Myocyte (in vitro differentiated cells): ENCODE measurements around the gene DEFB110. TPM values are rescaled to one million over a fixed set of nuclear protein-coding genes. Genes with fewer than 3 reads are reported as not detected.

ENCODE experiments used
- DNase-seq: peaks from one replicate; pipeline ENCODE4 v3.0.0-alpha.2; 2012; ENCODE audit warnings: low read depth
- polyA plus RNA-seq: library from polyadenylated mRNA; unstranded; fragments of >200 nt; gene quantifications from one replicate; pipeline ENCODE4 v1.2.1, GENCODE V29; 2012; ENCODE audit warnings: missing spikeins
- total RNA-seq: library from RNA; depleted of rRNA; stranded (reverse); fragments of >200 nt; gene quantifications from 2 replicates; pipeline ENCODE4 v1.2.3, GENCODE V29; 2014

The DEFB110 gene
- not detected in 2 replicates for total RNA-seq
- not detected for polyA plus RNA-seq

DNA sequence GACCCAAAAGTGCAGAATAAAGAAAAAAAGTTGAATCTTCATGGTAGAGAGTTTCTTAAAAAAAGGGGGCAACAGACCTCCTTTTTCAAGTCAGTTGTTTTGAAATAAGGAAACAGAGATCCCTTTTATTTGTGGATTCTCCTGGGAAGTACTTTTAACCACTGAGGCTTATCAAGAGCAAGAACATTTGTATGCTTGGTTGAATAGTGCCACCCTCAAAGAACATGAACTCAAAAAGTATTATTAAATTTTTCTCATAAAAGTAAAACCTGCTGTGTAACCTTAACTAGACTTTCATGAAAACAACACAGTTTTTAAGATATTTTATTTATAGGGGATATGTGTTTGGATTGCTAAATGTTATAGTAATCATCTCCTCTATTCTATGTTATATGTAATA is at the start of gene DEFB110:
Gene DEFB110, minus strand, starts transcription at position 101 of the 400 bp plus-strand sequence. Its CDS starts 59 bp downstream, at position 42.
- DNase-seq, result no peak

DNA sequence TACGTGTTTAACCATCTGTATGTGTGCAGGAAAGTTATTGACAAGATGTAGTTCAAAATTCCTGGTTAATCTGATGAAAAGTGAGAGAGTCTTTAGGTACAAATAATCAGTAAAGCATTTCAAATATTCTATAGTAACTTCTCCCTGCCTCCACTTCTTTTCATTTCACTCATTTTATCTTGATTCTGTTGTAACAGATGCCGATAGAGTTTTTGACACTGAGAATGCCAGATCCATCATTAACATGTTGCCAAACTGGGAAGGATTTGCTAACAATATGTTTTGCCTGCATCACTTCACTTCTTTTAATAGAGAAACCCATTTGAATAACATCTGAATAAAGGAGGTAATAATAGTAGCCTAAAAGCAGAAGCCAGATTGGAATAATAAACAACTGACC is 48.3 kb upstream of the DEFB110 start:
- no peak for DNase-seq

DNA sequence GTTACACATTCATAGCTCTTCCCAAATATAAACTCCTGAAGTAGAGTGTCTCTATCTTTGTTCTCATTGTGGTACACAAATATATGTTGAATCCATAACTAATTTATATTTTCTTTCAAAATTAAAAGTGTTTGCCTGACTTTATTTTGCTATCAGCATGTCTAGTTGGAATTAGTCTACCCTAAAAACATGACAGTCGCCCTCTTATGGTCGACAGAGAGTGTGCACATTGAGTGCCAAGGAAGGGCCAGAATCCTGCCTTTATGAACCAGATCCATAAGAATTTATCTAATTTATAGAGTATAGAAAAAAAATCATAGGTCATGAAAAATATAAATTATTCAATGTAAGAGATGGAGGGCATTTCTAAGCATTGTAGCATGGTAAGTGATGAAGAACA is 40.3 kb upstream of the DEFB110 start:
- DNase-seq, result peak; percentile 9

DNA sequence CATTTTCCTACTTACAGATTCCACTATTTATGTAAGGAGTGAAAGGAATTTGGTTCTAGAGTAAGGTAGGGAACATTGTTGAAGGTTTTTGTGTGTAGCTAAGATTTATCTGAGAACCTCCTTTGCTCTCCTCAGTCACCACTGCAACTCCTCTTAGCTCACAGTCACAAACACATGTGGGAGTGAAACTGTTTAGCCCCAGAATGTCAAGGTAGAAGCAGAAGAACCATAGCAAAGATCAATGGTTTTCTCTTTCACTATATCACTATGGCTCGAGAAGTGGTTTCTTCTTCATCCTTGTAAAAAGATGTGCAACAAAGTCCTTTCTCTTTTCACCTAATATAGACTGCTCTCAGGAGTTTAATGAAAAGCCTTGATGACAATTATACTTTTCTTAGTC is 34.4 kb upstream of the DEFB110 start:
- DNase-seq, result no peak

DNA sequence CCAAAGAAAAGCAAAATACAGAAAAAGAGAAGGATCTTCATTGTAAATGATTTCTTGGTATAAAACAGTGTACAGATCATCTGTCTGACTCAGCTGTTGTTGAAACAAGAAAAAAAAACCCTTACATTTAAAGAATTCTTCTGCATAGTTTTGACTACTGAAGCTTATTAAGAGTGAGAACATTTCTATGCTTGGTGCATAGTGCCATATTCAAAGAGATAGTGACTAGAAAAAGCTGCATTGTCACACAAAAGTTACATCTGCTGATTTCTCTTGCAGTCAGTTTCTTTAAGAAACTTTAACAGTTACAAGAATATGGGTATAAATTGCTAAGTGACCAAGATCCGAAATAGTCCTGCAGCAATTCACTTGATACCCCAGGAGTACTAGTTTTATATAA is 28.0 kb upstream of the DEFB110 start, which contains the start of gene DEFB112:
Gene DEFB112, minus strand, starts transcription at position 101 of the 400 bp plus-strand sequence. Its CDS starts 60 bp downstream, at position 41.
- DNase-seq, result no peak

DNA sequence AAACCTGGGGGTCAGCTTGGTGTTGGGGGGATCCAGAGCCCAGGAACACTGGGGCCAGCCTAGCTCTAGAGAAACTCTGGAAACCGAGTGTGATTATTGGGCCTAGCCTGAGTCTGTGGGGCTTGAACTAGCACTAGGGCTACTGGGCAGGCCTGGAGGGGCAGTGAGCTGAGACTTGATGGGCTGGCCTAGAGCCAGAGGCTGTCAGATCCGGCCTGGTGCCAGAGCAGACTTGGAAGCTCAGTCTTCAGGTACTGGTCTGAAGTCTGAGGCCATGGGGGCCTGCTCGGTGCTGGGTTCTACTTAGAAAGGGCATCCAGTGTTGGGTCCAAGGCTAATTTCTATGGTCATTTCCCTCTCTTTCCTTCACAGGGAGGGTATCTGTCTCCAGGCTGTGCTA is 25.2 kb upstream of the DEFB110 start:
- DNase-seq, result no peak

DNA sequence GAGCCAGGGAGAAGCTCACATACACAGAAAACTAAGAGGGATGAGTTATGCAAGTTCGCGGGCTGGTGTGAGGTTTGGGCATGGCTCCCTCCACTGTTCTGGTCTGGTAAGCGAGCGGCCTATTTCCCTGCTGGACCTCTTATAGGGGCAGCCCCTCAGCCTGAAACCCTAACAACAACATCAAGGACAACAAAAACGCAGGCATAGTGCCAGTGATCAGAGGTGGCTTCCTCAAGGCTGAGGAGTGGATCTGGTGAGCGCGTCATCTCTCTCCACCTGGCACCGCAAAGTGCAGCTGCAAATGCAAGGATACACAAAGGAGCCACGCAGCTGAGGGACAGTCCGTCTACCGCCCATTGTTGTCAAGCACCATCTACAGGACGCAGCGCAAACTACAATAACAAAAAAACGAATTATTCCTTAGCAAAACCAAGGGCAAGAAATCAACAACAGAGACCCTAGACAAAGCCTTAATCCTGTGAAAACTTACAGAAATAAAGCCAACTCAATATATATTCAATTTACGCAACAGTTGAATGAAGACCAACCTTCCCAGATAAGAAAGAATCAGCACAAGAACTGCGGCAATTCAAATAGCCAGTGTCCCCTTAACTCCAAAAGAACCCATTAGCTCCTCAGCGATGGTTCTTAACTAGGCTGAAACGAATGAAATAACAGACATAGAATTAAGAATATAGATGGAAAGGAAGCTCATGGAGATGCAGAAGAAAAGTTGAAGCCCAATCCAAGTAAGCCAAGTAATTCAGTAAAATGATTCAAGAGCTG is 9.2 kb upstream of the DEFB110 start:
- peak; percentile 17 for DNase-seq

DNA sequence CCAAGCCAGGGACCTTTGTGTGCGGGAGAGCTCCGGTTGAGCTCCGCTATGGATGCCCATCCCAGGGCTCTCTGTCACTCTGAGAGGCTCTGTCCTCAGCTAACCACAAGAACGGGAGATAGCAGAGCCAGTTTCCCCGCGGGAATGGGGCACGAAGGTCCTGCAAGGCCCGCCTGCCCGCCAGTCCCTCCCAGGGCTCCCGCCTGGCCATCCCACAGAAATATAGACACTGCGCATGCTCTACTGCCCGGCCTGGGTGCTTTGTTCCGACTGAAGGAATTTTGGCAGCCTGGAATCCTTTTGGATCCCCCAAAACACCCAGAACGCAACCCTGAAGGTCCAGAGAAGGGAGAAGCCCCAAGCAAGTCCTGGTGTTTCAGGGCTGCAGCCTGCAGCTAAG is 8.6 kb upstream of the DEFB110 start:
- no peak for DNase-seq

DNA sequence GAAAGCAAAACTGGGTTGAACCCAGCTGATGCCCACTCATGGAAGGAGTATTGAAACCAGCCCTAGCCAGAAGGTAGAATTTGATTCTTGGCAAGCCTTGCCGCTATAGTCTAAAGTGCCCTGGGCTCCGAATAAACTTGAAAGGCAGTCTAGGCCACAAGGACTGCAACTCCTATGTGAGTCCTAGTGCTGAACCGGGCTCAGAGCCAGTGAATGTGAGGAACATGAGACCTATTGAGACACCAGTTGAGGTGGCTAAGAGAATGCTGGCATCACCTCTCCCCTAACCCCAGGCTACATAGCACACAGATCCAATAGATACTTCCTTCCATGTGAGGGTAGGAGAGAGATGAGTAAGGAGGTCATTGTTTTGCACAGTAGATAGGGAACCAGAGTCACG is 3.5 kb upstream of the DEFB110 start:
- DNase-seq, result no peak

DNA sequence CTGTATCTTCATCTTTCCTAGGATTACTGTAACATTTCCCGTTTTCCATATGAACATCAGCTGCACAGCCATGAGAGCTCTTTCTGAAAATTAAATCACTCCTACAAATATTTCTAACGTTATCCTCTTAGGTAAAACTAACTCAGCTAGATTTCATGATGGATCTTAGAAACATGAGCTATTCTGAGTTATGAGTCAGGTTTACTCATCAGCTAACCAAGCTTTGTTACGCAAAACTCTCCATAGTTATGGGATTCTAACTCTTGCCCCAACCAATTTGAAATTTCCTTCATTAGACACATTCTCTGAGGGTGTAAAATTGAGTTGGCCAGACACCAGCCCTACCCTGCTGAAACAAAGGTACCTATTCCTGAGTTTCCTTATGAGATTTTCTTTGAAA is 14.0 kb downstream of the DEFB110 start:
- DNase-seq, result peak; percentile 45

DNA sequence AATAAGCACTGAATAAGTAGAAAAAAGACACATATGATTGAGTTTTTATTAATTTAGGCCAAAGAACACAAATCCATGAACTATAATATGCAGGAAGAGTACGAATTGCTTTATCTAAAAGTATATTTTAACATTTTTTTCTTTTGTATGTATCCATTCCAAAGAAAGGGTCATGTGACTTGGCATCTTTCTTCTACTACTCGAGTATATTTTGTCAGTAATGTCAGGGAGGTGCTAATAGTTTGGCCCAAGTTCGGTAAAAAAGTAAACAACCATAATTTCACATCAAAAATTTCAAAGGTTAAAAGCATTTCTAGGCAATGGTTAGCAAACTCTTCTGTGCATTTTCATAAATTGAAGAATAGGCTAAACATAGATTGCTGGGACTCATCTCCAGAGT is 18.7 kb downstream of the DEFB110 start:
- no peak for DNase-seq

DNA sequence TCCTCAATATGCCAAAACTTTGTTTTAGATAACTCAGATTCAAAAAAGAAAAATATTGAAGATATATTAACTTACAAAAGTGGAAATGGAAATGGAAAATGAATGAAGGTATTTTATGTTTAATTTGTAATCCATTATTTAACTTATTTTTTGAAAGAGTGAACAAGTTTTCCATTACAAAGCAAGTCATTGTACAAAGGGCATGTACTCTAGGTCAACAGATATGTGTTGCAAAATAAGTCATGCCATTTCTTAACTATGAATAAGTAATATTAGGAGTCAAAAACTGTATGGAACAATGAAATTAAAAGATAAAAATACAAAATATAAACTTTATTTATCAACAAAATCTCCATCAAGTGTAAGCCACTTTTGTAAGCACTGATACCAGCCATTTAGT is 26.5 kb downstream of the DEFB110 start:
- DNase-seq, result no peak

DNA sequence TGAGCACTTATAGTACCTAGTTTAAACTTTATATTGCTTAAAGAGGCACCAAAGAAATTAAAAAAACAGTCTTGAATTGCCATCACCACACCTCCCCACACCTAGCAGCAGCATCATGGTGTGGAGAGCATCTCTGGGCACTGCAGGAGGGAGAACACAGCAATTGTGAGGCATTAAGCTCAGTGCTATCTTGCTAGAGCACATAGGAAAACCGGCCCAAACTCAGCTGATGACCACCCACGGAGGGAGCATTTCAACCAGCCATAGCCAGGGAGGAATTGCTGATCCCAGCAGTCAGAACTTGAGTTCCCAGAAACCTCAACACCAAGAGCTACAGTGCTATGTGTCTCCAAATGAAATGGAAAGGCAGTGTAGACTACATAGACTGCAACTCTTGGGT is 32.9 kb downstream of the DEFB110 start:
- no peak for DNase-seq

DNA sequence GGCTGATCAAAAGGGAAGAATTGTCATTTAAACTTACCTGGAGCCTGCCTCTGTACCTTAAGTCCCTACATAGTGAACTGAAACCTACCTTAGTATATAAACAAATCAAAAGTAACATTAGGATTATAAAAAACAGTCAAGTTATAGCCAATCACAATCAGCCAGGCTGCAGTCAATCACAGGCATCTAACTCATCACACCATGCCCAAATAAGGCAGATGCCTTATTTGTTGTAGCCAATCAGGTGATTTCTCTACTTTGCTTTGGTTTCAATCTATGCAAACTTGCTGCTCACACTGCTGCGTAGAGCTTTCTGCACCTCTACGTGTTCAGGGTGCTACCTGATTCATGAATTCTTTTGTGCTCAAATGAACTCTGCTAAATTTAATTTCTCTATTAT is 34.0 kb downstream of the DEFB110 start:
- no peak for DNase-seq

DNA sequence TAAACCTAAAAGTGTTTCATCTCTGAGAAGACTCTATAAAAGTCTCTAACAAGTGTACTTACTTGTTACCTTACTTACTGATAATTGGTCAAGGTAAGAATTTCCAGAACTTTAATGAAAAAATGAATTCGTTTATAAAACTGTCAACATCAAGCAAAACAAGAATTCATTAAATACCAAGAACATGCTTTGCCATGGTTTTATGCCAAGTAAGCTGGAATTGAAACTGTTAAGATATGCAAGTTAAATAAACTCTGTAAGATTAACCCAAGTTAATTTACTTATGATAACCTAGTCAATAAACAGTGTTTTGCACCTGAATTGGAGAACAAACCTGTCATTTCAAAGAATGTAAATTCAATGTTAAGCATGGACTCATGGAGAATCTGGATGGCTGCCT is 35.2 kb downstream of the DEFB110 start:
- no peak for DNase-seq

DNA sequence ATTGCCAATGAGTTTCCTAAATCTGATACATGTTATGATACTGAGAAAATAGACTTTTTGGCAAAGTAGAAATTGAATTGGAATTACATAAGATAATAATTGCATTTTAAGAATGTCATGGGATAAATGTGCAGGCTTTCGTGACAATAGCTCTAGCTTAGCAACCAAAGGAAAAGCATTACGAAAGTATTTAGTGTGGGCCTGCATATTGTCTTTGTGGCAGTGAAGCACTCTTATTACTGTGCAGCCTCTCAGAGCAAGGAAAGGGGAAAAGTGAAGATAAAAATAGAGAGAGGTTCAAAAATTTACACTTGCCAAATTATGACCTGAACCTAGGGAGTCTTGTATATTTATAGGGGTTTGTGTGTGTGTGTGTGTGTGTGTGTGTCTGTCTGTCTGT is 39.7 kb downstream of the DEFB110 start:
- DNase-seq, result no peak

DNA sequence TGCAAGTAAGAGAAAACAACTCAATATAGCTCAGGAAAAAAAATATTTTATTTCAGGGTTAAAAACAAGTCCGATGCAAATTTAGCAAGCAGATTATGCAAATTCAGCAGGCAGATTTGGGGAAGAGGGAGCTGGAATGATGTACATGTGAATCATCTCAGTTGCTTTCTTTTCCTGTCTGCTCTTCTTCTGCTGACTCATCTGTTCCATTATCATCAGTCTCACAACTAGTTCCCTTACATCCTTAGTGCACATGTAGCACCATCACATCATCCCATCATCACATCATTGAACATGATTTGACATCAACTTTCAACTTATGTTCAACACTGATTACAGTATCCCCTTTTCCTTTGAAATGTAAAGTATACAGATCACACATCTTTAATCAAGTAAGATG is 40.9 kb downstream of the DEFB110 start:
- peak; percentile 20 for DNase-seq

DNA sequence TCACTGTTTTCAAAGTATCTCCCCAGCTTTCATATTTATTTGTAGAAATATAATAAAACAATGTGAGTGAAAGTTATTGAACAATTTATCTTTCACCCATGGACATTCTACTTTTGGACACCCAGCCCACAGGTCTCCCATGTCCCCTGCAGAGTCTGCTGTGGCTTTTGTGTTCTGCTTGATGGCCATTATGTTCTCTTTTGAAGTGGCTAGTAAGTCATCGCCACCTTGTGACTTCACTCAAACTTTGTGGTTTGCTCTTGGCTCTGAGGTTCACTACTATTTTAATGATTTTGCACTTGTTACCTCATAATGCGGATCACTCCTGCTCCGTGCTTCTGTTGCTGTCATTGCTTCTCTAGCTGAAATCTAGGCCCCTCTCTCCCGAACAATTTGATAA is 42.2 kb downstream of the DEFB110 start:
- peak; percentile 73 for DNase-seq

DNA sequence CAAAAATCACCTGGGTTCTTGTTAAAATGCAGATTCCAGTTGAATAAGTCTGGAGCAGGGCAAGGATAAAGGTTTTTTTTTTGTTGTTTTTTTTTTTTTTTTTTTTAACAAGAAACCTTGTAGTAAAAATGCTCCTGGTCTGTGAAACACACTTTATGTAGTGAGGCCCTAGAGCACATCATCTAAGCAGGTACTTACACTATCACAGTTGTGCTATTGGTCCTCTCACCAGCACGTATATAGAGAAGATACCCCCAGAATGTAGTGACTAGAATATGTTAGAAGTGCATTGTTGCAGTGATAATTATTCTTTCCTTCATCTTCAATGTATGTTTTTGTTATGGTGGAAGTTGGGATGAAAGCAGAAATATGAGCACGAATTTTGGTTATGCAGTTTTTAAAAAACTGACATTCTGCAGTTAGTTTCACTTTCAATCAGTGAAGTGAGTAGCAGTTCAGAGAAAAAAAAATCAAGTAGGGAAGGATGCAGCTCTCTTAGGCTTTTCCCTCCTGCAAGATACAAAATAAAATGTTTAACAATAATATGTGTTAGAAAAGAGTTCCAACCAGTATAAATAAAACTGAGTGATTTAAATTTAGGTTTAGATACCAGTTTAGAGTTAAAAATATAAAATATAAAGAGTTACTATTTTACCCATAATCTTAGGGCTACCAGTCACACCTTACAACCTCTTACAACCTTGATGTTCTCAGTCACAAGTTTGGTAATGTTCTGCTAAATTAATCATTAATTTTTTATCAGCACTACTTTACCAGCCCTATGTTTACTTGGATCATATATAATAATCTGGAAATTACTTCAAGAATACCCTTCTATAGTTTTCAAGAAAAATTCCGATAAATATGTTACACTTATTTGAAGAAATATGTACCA is 43.2 kb downstream of the DEFB110 start:
- no peak for DNase-seq

DNA sequence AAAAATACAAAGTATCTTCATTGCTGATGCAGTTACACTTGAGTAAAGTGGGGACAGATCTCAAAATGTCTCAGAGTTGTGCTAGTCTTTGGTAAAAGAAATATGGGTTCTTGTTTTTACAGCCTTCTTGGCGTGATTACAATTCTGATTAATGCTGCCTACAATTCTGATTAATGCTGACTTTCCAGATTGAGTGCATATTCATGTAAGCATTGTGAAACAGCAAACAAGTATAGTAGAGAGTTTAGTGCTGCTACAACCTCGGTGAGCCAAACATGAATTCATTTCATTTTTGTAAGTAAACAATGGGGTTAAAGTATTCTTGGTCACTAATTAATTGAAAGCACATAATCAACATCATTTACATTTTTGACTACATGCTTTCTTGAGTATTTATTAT is 52.2 kb downstream of the DEFB110 start, which contains the start of gene DEFB113:
Gene DEFB113, minus strand, starts transcription at position 21 of the 400 bp plus-strand sequence. Its CDS starts 0 bp downstream, at position 21.
- DNase-seq, result no peak
